Activated gamma-delta T cell treated with Interleukin-2 at 50 U/mL for 16 hours (primary cell): ENCODE data around the gene EXOSC10.
"Not testable (repeated sequence)": the region's sequence is repeated elsewhere in the genome, so short reads cannot be mapped to it uniquely, and the experiment has no call there.

Experiments used
- DNase-seq: peaks from one replicate; pipeline ENCODE4 v3.0.0-alpha.2; 2020

Gene EXOSC10

GRCh38 chr1:11059968-11060830, 39.5 kb downstream of the EXOSC10 start, which contains the start of gene SRM:
SRM (minus strand) TSS chr1:11060018; CDS start chr1:11059943, 75 bp downstream.
- DNase-seq = peak; percentile 86

GRCh38 chr1:11059155-11059967, 40.3 kb downstream of the EXOSC10 start:
- DNase-seq = no peak

- DNase-seq = no peak
Measured at GRCh38 chr1:11058595-11059154, 41.0 kb downstream of the EXOSC10 start.

GRCh38 chr1:11058026-11058425, 41.6 kb downstream of the EXOSC10 start:
- no peak for DNase-seq

GRCh38 chr1:11057477-11057876, 42.2 kb downstream of the EXOSC10 start:
- DNase-seq = no peak

GRCh38 chr1:11056504-11056903, 43.2 kb downstream of the EXOSC10 start:
- DNase-seq = no peak

- no peak for DNase-seq
Measured at GRCh38 chr1:11055676-11056075, 44.0 kb downstream of the EXOSC10 start.

GRCh38 chr1:11054666-11055065, 45.0 kb downstream of the EXOSC10 start:
- no peak for DNase-seq

- DNase-seq = no peak
Measured at GRCh38 chr1:11054181-11054580, 45.5 kb downstream of the EXOSC10 start.

- DNase-seq = no peak
Measured at GRCh38 chr1:11053758-11054137, 45.9 kb downstream of the EXOSC10 start.

- no peak for DNase-seq
Measured at GRCh38 chr1:11052839-11053757, 46.6 kb downstream of the EXOSC10 start.

- no peak for DNase-seq
Measured at GRCh38 chr1:11051781-11052511, 47.7 kb downstream of the EXOSC10 start.

- DNase-seq = not testable (repeated sequence)
Measured at GRCh38 chr1:11051121-11051520, 48.5 kb downstream of the EXOSC10 start.

GRCh38 chr1:11046625-11047365, 52.9 kb downstream of the EXOSC10 start, which contains the start of gene MASP2:
MASP2 (minus strand) TSS chr1:11047239; CDS start chr1:11047207, 32 bp downstream.
- DNase-seq = no peak

- DNase-seq = no peak
Measured at GRCh38 chr1:11046270-11046566, 53.5 kb downstream of the EXOSC10 start.

GRCh38 chr1:11045428-11046269, 54.0 kb downstream of the EXOSC10 start:
- no peak for DNase-seq

GRCh38 chr1:11044849-11045427, 54.7 kb downstream of the EXOSC10 start:
- DNase-seq = no peak

- no peak for DNase-seq
Measured at GRCh38 chr1:11044086-11044848, 55.4 kb downstream of the EXOSC10 start.
